Endothelial cell of umbilical vein (primary cell): Measurements from ENCODE around the gene PDSS2. TPM values are rescaled to one million over a fixed set of nuclear protein-coding genes. Genes with fewer than 3 reads are reported as not detected.

Source experiments
- BruUV-seq: library from RNA; stranded (reverse); fragments of 400-500 nt; replicated peaks from 2 replicates; lab custom pipeline; 2021; lab: Mats Ljungman, UMichigan
- CTCF ChIA-PET: fragments of 300-600, 350-600 bp; sonication (Branson Sonifier 250); formaldehyde crosslinking; loops from one replicate; lab custom pipeline; 2021; ENCODE audit warnings: antibody characterized with exemption, inconsistent platforms; lab: Charles Lee
- POLR2A ChIA-PET: fragments of 300-600, 350-600 bp; sonication (Branson Sonifier 250); formaldehyde crosslinking; loops from one replicate; lab custom pipeline; 2021; ENCODE audit warnings: antibody characterized with exemption, inconsistent platforms; lab: Charles Lee
- DNase-seq: peaks from one replicate; pipeline ENCODE4 v3.0.0-alpha.2; 2011; ENCODE audit warnings: low read depth, low spot score
- FAIRE-seq: peaks from 2 replicates; lab custom pipeline; 2011; peaks lifted over from hg19 to GRCh38; lab: Jason Lieb, UNC
- H2AFZ ChIP-seq: 2 replicates; pipeline ENCODE4 v1.6.0; 2012; ENCODE audit warnings: low read depth, low read length, control low read depth, inconsistent platforms
- H3K27ac ChIP-seq: 2 replicates; pipeline ENCODE4 v1.5.1; 2011; ENCODE audit warnings: low read depth, mild to moderate bottlenecking, control low read depth, low read length, moderate library complexity; ENCODE audit not compliant: insufficient read depth
- H3K27me3 ChIP-seq, 2 experiments: 2 replicates each; pipeline versions ENCODE4 v1.6.0 to v1.6.1; 2011; ENCODE audit warnings: low read length in 2 of 2, mixed read lengths in 1 of 2; ENCODE audit not compliant: control insufficient read depth in 2 of 2, insufficient read depth in 2 of 2
- H3K36me3 ChIP-seq, 2 experiments: 2 replicates in 1 of 2; 3 replicates in 1 of 2; pipeline ENCODE4 v1.5.1; 2011; ENCODE audit warnings: low read length in 2 of 2, mild to moderate bottlenecking in 1 of 2, moderate library complexity in 1 of 2; ENCODE audit not compliant: control insufficient read depth in 2 of 2, insufficient read depth in 2 of 2; ENCODE audit errors: extremely low read depth in 1 of 2
- H3K4me1 ChIP-seq: 3 replicates; pipeline ENCODE4 v1.5.1; 2011; ENCODE audit warnings: mild to moderate bottlenecking, low read length; ENCODE audit not compliant: control insufficient read depth, insufficient read depth; ENCODE audit errors: extremely low read depth
- H3K4me2 ChIP-seq: 2 replicates; pipeline ENCODE4 v1.6.1; 2011; ENCODE audit warnings: low read length, control low read depth, mixed read lengths; ENCODE audit not compliant: insufficient read depth
- H3K4me3 ChIP-seq, 3 experiments: fragments of 200-600 bp in 1 of 3; sonication (generic), shearing (Covaris generic) in 1 of 3; replicated peaks in 1 of 3; 2 replicates each; pipeline ENCODE4 v1.5.1; 2011 to 2016; ENCODE audit warnings: control low read depth in 3 of 3, low read length in 3 of 3, mild to moderate bottlenecking in 2 of 3, inconsistent platforms in 1 of 3, low read depth in 1 of 3, moderate library complexity in 1 of 3; ENCODE audit not compliant: insufficient read depth in 1 of 3
- H3K79me2 ChIP-seq: 2 replicates; pipeline ENCODE4 v1.6.0; 2012; ENCODE audit warnings: low read length, inconsistent platforms; ENCODE audit not compliant: control insufficient read depth, insufficient read depth
- H3K9ac ChIP-seq: replicated peaks from 2 replicates; pipeline ENCODE3; 2011; ENCODE audit warnings: low read length, control low read depth; ENCODE audit not compliant: insufficient read depth; ENCODE audit errors: extremely low read depth
- H3K9me1 ChIP-seq: replicated peaks from 3 replicates; pipeline ENCODE4 v1.6.0; 2011; ENCODE audit warnings: mild to moderate bottlenecking, low read length; ENCODE audit not compliant: control insufficient read depth, insufficient read depth; ENCODE audit errors: extremely low read depth
- H3K9me3 ChIP-seq: replicated peaks from 2 replicates; pipeline ENCODE4 v1.5.1; 2012; ENCODE audit warnings: low read length, inconsistent platforms; ENCODE audit not compliant: control insufficient read depth, insufficient read depth
- H4K20me1 ChIP-seq: replicated peaks from 2 replicates; pipeline ENCODE3; 2011; ENCODE audit warnings: mild to moderate bottlenecking, low read length; ENCODE audit not compliant: control insufficient read depth, insufficient read depth; ENCODE audit errors: extremely low read depth
- CTCF ChIP-seq, 2 donors: IDR thresholded peaks; 1 replicate in 1 of 2; 2 replicates in 1 of 2; pipeline ENCODE4 v1.5.1; 2011; ENCODE audit warnings: low read length in 2 of 2, mild to moderate bottlenecking in 2 of 2, moderate library complexity in 2 of 2, control low read depth in 1 of 2, inconsistent platforms in 1 of 2, low read depth in 1 of 2; ENCODE audit not compliant: insufficient read depth in 1 of 2; ENCODE audit errors: extremely low read depth in 1 of 2
- EZH2 ChIP-seq: IDR thresholded peaks from 2 replicates; pipeline ENCODE4 v1.6.1; 2012; ENCODE audit warnings: borderline replicate concordance, low read depth, mild to moderate bottlenecking, moderate library complexity, low read length, inconsistent platforms; ENCODE audit not compliant: severe bottlenecking
- FOS ChIP-seq: IDR thresholded peaks from 2 replicates; pipeline ENCODE4 v1.6.1; 2011; ENCODE audit warnings: mild to moderate bottlenecking, low read length, moderate library complexity, borderline replicate concordance; ENCODE audit not compliant: insufficient read depth
- GATA2 ChIP-seq: IDR thresholded peaks from 2 replicates; pipeline ENCODE4 v1.7.0; 2011; ENCODE audit warnings: low read depth, mild to moderate bottlenecking, moderate library complexity, mixed read lengths, low read length; ENCODE audit not compliant: insufficient read length, insufficient read depth
- JUN ChIP-seq: IDR thresholded peaks from 2 replicates; pipeline ENCODE4 v1.6.1; 2011; ENCODE audit warnings: borderline replicate concordance, low read depth; ENCODE audit not compliant: insufficient read length, insufficient read depth
- MAX ChIP-seq: IDR thresholded peaks from 2 replicates; pipeline ENCODE4 v1.6.1; 2011; ENCODE audit not compliant: insufficient read depth, insufficient read length
- MYC ChIP-seq: IDR thresholded peaks from one replicate; pipeline ENCODE4 v1.6.1; 2011; ENCODE audit warnings: mild to moderate bottlenecking, low read depth, low read length
- POLR2A ChIP-seq: IDR thresholded peaks from 2 replicates; pipeline ENCODE4 v1.6.1; 2012; ENCODE audit warnings: low read depth, mild to moderate bottlenecking, control low read depth, low read length
- POLR2AphosphoS5 ChIP-seq: IDR thresholded peaks from 2 replicates; pipeline ENCODE4 v1.6.1; 2012; ENCODE audit warnings: low read depth, mild to moderate bottlenecking, control low read depth, low read length, moderate library complexity; ENCODE audit not compliant: insufficient read depth
- dilution Hi-C: fragments of 300-500 bp; cut with MboI; formaldehyde crosslinking; loops from one replicate; pipeline ENCODE4 v1.15.0; 2019; ENCODE audit warnings: low sequenced_read_pairs; ENCODE audit not compliant: extremely low pct_ligation_motif_present
- intact Hi-C: fragments of 100-400 bp; cut with micrococcal nuclease; formaldehyde crosslinking; loops from one replicate; pipeline ENCODE4 v1.10.0; 2022
- polyA plus RNA-seq, 4 experiments: library from polyadenylated mRNA; depleted of rRNA in 3 of 4; stranded (reverse) in 3 of 4; unstranded in 1 of 4; fragments of >200 nt; gene quantifications; 2 replicates each; pipeline versions ENCODE4 v1.2.1 to v1.2.3, GENCODE V29; 2011 to 2012; ENCODE audit warnings: missing spikeins in 1 of 4
- total RNA-seq: library from RNA; stranded (reverse); gene quantifications from 2 replicates; pipeline ENCODE4 v1.2.3, GENCODE V29; 2021

Gene PDSS2
- total and polyA plus RNA-seq, 2 donors (not counting 3 experiments of a cell fraction or from before 2014, with no cell fraction given): 7.6 to 9.3 TPM

GRCh38 chr6:107267634-107268033 is 191.7 kb downstream of the PDSS2 start:
- TF ChIP-seq MAX (no peak), POLR2A (no peak), JUN (no peak), CTCF (IDR thresholded peaks at IDR 0.05; ENCODE audit: extremely low read depth in 1 of 2, insufficient read depth in 1 of 2, low read depth in 1 of 2, low read length in 2 of 2) (no peak), GATA2 (no peak), POLR2AphosphoS5 (no peak), FOS (no peak), EZH2 (no peak), MYC (no peak)
- no peak overlapping the region for H3K9ac ChIP-seq
- peaks cover 15% of the 10 kb centered on the region for H3K4me1 ChIP-seq
- ChIA-PET CTCF (interaction anchor here (1.0 kb wide), 1 partner anchor 18 kb away, joined by 3 read pairs; no protein-coding TSS in a partner anchor), POLR2A (no interaction called here)
- H3K9me3 ChIP-seq: no peaks in the 10 kb centered on the region
- H4K20me1 ChIP-seq: no peaks in the 10 kb centered on the region
- H3K79me2 ChIP-seq: no peaks in the 10 kb centered on the region
- intact Hi-C loops: no loop called here
- H3K27ac ChIP-seq: no peak overlapping the region
- no peak overlapping the region for H3K4me3 ChIP-seq
- H3K4me2 ChIP-seq: no peak overlapping the region
- FAIRE-seq: no peak
- H3K36me3 ChIP-seq: no peaks in the 10 kb centered on the region
- no peak overlapping the region for H2AFZ ChIP-seq
- dilution Hi-C loops: no loop called here
- no peak for DNase-seq
- no peaks in the 10 kb centered on the region for H3K9me1 ChIP-seq
- no TSS peak for BruUV-seq
- H3K27me3 ChIP-seq: no peaks in the 10 kb centered on the region
